ENCODE data around the gene KASH5.

KASH5 gene

GRCh38 chr19:49364083-49364737, 23.8 kb upstream of the KASH5 start (continued):
- TF ChIP-seq ZBTB44 (tag by site-specific recombination; IDR thresholded peaks at IDR 0.05) (no peak), ZNF645 (tag by site-specific recombination; IDR thresholded peaks at IDR 0.05) (no peak), ZNF626 (tag by site-specific recombination; IDR thresholded peaks at IDR 0.05) (no peak), KLF10 (tag by site-specific recombination; IDR thresholded peaks at IDR 0.05) (no peak), HIC1 (tag by site-specific recombination; IDR thresholded peaks at IDR 0.05) (no peak), ZBTB10 (tag by site-specific recombination; IDR thresholded peaks at IDR 0.05) (no peak), ZNF132 (tag by site-specific recombination; IDR thresholded peaks at IDR 0.05; ENCODE audit: borderline replicate concordance) (no peak), ZBTB17 (tag by site-specific recombination; IDR thresholded peaks at IDR 0.05) (no peak), ZFP3 (tag by site-specific recombination; IDR thresholded peaks at IDR 0.05; ENCODE audit: low read depth) (no peak), ZNF521 (tag by site-specific recombination; IDR thresholded peaks at IDR 0.05) (no peak), ZSCAN5A (tag by site-specific recombination; IDR thresholded peaks at IDR 0.05) (no peak), ZIC2 (tag by site-specific recombination; IDR thresholded peaks at IDR 0.05) (no peak), ZNF76 (tag by site-specific recombination; IDR thresholded peaks at IDR 0.05; ENCODE audit: borderline replicate concordance, low read depth) (no peak), ATF2 (tag by site-specific recombination; IDR thresholded peaks at IDR 0.05; ENCODE audit: low read depth) (no peak), ZNF112 (tag by site-specific recombination; IDR thresholded peaks at IDR 0.05) (no peak), ZNF24 (tag by site-specific recombination; IDR thresholded peaks at IDR 0.05) (no peak), SCRT2 (tag by site-specific recombination; IDR thresholded peaks at IDR 0.05) (no peak), GLIS2 (tag by site-specific recombination; IDR thresholded peaks at IDR 0.05) (no peak), OVOL3 (tag by site-specific recombination; IDR thresholded peaks at IDR 0.05) (no peak), PRDM2 (tag by site-specific recombination; IDR thresholded peaks at IDR 0.05; ENCODE audit: borderline replicate concordance) (no peak)

Data from HEK293 (cell line).